Endothelial cell of umbilical vein (primary cell): ENCODE measurements around the gene GIN1. TPM values are rescaled to one million over a fixed set of nuclear protein-coding genes. Genes with fewer than 3 reads are reported as not detected.
"Not testable (repeated sequence)": the region's sequence is repeated elsewhere in the genome, so short reads cannot be mapped to it uniquely, and the experiment has no call there.

Experiments used
- BruUV-seq: library from RNA; stranded (reverse); fragments of 400-500 nt; replicated peaks from 2 replicates; lab custom pipeline; 2021; lab: Mats Ljungman, UMichigan
- CTCF ChIA-PET: fragments of 300-600, 350-600 bp; sonication (Branson Sonifier 250); formaldehyde crosslinking; loops from one replicate; lab custom pipeline; 2021; ENCODE audit warnings: antibody characterized with exemption, inconsistent platforms; lab: Charles Lee
- POLR2A ChIA-PET: fragments of 300-600, 350-600 bp; sonication (Branson Sonifier 250); formaldehyde crosslinking; loops from one replicate; lab custom pipeline; 2021; ENCODE audit warnings: antibody characterized with exemption, inconsistent platforms; lab: Charles Lee
- DNase-seq: peaks from one replicate; pipeline ENCODE4 v3.0.0-alpha.2; 2011; ENCODE audit warnings: low read depth, low spot score
- FAIRE-seq: peaks from 2 replicates; lab custom pipeline; 2011; peaks lifted over from hg19 to GRCh38; lab: Jason Lieb, UNC
- H2AFZ ChIP-seq: 2 replicates; pipeline ENCODE4 v1.6.0; 2012; ENCODE audit warnings: low read depth, low read length, control low read depth, inconsistent platforms
- H3K27ac ChIP-seq: 2 replicates; pipeline ENCODE4 v1.5.1; 2011; ENCODE audit warnings: low read depth, mild to moderate bottlenecking, control low read depth, low read length, moderate library complexity; ENCODE audit not compliant: insufficient read depth
- H3K27me3 ChIP-seq, 2 experiments: 2 replicates each; pipeline versions ENCODE4 v1.6.0 to v1.6.1; 2011; ENCODE audit warnings: low read length in 2 of 2, mixed read lengths in 1 of 2; ENCODE audit not compliant: control insufficient read depth in 2 of 2, insufficient read depth in 2 of 2
- H3K36me3 ChIP-seq, 2 experiments: 2 replicates in 1 of 2; 3 replicates in 1 of 2; pipeline ENCODE4 v1.5.1; 2011; ENCODE audit warnings: low read length in 2 of 2, mild to moderate bottlenecking in 1 of 2, moderate library complexity in 1 of 2; ENCODE audit not compliant: control insufficient read depth in 2 of 2, insufficient read depth in 2 of 2; ENCODE audit errors: extremely low read depth in 1 of 2
- H3K4me1 ChIP-seq: 3 replicates; pipeline ENCODE4 v1.5.1; 2011; ENCODE audit warnings: mild to moderate bottlenecking, low read length; ENCODE audit not compliant: control insufficient read depth, insufficient read depth; ENCODE audit errors: extremely low read depth
- H3K4me2 ChIP-seq: 2 replicates; pipeline ENCODE4 v1.6.1; 2011; ENCODE audit warnings: low read length, control low read depth, mixed read lengths; ENCODE audit not compliant: insufficient read depth
- H3K4me3 ChIP-seq, 3 experiments: fragments of 200-600 bp in 1 of 3; sonication (generic), shearing (Covaris generic) in 1 of 3; replicated peaks in 1 of 3; 2 replicates each; pipeline ENCODE4 v1.5.1; 2011 to 2016; ENCODE audit warnings: control low read depth in 3 of 3, low read length in 3 of 3, mild to moderate bottlenecking in 2 of 3, inconsistent platforms in 1 of 3, low read depth in 1 of 3, moderate library complexity in 1 of 3; ENCODE audit not compliant: insufficient read depth in 1 of 3
- H3K79me2 ChIP-seq: 2 replicates; pipeline ENCODE4 v1.6.0; 2012; ENCODE audit warnings: low read length, inconsistent platforms; ENCODE audit not compliant: control insufficient read depth, insufficient read depth
- H3K9ac ChIP-seq: replicated peaks from 2 replicates; pipeline ENCODE3; 2011; ENCODE audit warnings: low read length, control low read depth; ENCODE audit not compliant: insufficient read depth; ENCODE audit errors: extremely low read depth
- H3K9me1 ChIP-seq: replicated peaks from 3 replicates; pipeline ENCODE4 v1.6.0; 2011; ENCODE audit warnings: mild to moderate bottlenecking, low read length; ENCODE audit not compliant: control insufficient read depth, insufficient read depth; ENCODE audit errors: extremely low read depth
- H3K9me3 ChIP-seq: replicated peaks from 2 replicates; pipeline ENCODE4 v1.5.1; 2012; ENCODE audit warnings: low read length, inconsistent platforms; ENCODE audit not compliant: control insufficient read depth, insufficient read depth
- H4K20me1 ChIP-seq: replicated peaks from 2 replicates; pipeline ENCODE3; 2011; ENCODE audit warnings: mild to moderate bottlenecking, low read length; ENCODE audit not compliant: control insufficient read depth, insufficient read depth; ENCODE audit errors: extremely low read depth
- CTCF ChIP-seq, 2 donors: IDR thresholded peaks; 1 replicate in 1 of 2; 2 replicates in 1 of 2; pipeline ENCODE4 v1.5.1; 2011; ENCODE audit warnings: low read length in 2 of 2, mild to moderate bottlenecking in 2 of 2, moderate library complexity in 2 of 2, control low read depth in 1 of 2, inconsistent platforms in 1 of 2, low read depth in 1 of 2; ENCODE audit not compliant: insufficient read depth in 1 of 2; ENCODE audit errors: extremely low read depth in 1 of 2
- MAX ChIP-seq: IDR thresholded peaks from 2 replicates; pipeline ENCODE4 v1.6.1; 2011; ENCODE audit not compliant: insufficient read depth, insufficient read length
- MYC ChIP-seq: IDR thresholded peaks from one replicate; pipeline ENCODE4 v1.6.1; 2011; ENCODE audit warnings: mild to moderate bottlenecking, low read depth, low read length
- dilution Hi-C: fragments of 300-500 bp; cut with MboI; formaldehyde crosslinking; loops from one replicate; pipeline ENCODE4 v1.15.0; 2019; ENCODE audit warnings: low sequenced_read_pairs; ENCODE audit not compliant: extremely low pct_ligation_motif_present
- intact Hi-C: fragments of 100-400 bp; cut with micrococcal nuclease; formaldehyde crosslinking; loops from one replicate; pipeline ENCODE4 v1.10.0; 2022
- polyA plus RNA-seq, 4 experiments: library from polyadenylated mRNA; depleted of rRNA in 3 of 4; stranded (reverse) in 3 of 4; unstranded in 1 of 4; fragments of >200 nt; gene quantifications; 2 replicates each; pipeline versions ENCODE4 v1.2.1 to v1.2.3, GENCODE V29; 2011 to 2012; ENCODE audit warnings: missing spikeins in 1 of 4
- total RNA-seq: library from RNA; stranded (reverse); gene quantifications from 2 replicates; pipeline ENCODE4 v1.2.3, GENCODE V29; 2021

GIN1 gene
- total and polyA plus RNA-seq, 2 donors (not counting 3 experiments of a cell fraction or from before 2014, with no cell fraction given) = 0.98 to 4.4 TPM

GRCh38 chr5:103075442-103075841 lies 44.5 kb downstream of the GIN1 start:
- Histone ChIP-seq H3K27me3 (no peaks in the 10 kb centered on the region), H3K4me3 (no peak overlapping the region), H3K9me3 (no peaks in the 10 kb centered on the region), H3K4me2 (no peak overlapping the region), H2AFZ (no peak overlapping the region), H4K20me1 (no peaks in the 10 kb centered on the region), H3K4me1 (no peaks in the 10 kb centered on the region), H3K79me2 (no peaks in the 10 kb centered on the region), H3K27ac (no peak overlapping the region), H3K9me1 (no peaks in the 10 kb centered on the region), H3K9ac (no peak overlapping the region), H3K36me3 (no peaks in the 10 kb centered on the region)
- no peak for DNase-seq
- FAIRE-seq = no peak
- intact Hi-C loops = no loop called here
- BruUV-seq = no TSS peak
- CTCF ChIA-PET = no interaction called here
- dilution Hi-C loops = no loop called here
- POLR2A ChIA-PET = no interaction called here
- no peak for TF ChIP-seq MYC
- TF ChIP-seq CTCF (IDR thresholded peaks at IDR 0.05; ENCODE audit: extremely low read depth in 1 of 2, insufficient read depth in 1 of 2, low read depth in 1 of 2, low read length in 2 of 2) = no peak
- no peak for TF ChIP-seq MAX

GRCh38 chr5:103073500-103073899 lies 46.4 kb downstream of the GIN1 start:
- FAIRE-seq, BruUV-seq, CTCF ChIA-PET, dilution Hi-C loops, H3K79me2 ChIP-seq, H3K9me3 ChIP-seq, H3K36me3 ChIP-seq, H3K4me3 ChIP-seq, DNase-seq, H3K4me1 ChIP-seq, H3K9me1 ChIP-seq, H2AFZ ChIP-seq, H3K27me3 ChIP-seq, POLR2A ChIA-PET, H3K9ac ChIP-seq, H3K27ac ChIP-seq, H4K20me1 ChIP-seq, H3K4me2 ChIP-seq, intact Hi-C loops: not testable (repeated sequence)
